H9 (cell line): Measurements from ENCODE around the gene SLITRK6. TPM values are rescaled to one million over a fixed set of nuclear protein-coding genes. Genes with fewer than 3 reads are reported as not detected.

ENCODE experiments used
- DNase-seq: peaks from one replicate; pipeline ENCODE4 v3.0.0-alpha.2; 2017
- H2AFZ ChIP-seq: one replicate; pipeline ENCODE4 v1.6.1; 2013; ENCODE audit warnings: mild to moderate bottlenecking, low read length, control low read depth, moderate library complexity
- H2AK5ac ChIP-seq: 2 replicates; pipeline ENCODE4 v1.6.1; 2013; ENCODE audit warnings: low read length, control low read depth, mixed read lengths; ENCODE audit not compliant: insufficient read length
- H2BK120ac ChIP-seq: one replicate; pipeline ENCODE4 v1.6.1; 2013; ENCODE audit warnings: low read depth, mild to moderate bottlenecking, low read length, control low read depth, inconsistent platforms; ENCODE audit not compliant: poor library complexity, severe bottlenecking
- H2BK12ac ChIP-seq: 2 replicates; pipeline ENCODE4 v1.6.1; 2013; ENCODE audit warnings: low read length, control low read depth, mixed read lengths, low read depth; ENCODE audit not compliant: insufficient read length
- H2BK15ac ChIP-seq: 2 replicates; pipeline ENCODE4 v1.6.1; 2013; ENCODE audit warnings: low read depth, low read length, control low read depth
- H2BK20ac ChIP-seq: one replicate; pipeline ENCODE4 v1.6.1; 2013; ENCODE audit warnings: low read depth, mild to moderate bottlenecking, low read length, control low read depth, inconsistent platforms; ENCODE audit not compliant: poor library complexity, severe bottlenecking
- H2BK5ac ChIP-seq: 2 replicates; pipeline ENCODE4 v1.6.1; 2013; ENCODE audit warnings: low read length, control low read depth, mixed read lengths; ENCODE audit not compliant: insufficient read length
- H3K14ac ChIP-seq: 2 replicates; pipeline ENCODE4 v1.6.1; 2013; ENCODE audit warnings: low read length, control low read depth; ENCODE audit not compliant: insufficient read depth
- H3K18ac ChIP-seq: 2 replicates; pipeline ENCODE4 v1.6.1; 2013; ENCODE audit warnings: low read depth, mild to moderate bottlenecking, mixed read lengths, low read length, control low read depth; ENCODE audit not compliant: insufficient read length
- H3K23ac ChIP-seq: 2 replicates; pipeline ENCODE4 v1.6.1; 2013; ENCODE audit warnings: low read length, control low read depth, mixed read lengths, low read depth; ENCODE audit not compliant: insufficient read length
- H3K23me2 ChIP-seq: 2 replicates; pipeline ENCODE4 v1.6.1; 2013; ENCODE audit warnings: low read depth, mild to moderate bottlenecking, mixed read lengths, low read length, control low read depth; ENCODE audit not compliant: insufficient read length, poor library complexity, severe bottlenecking
- H3K27ac ChIP-seq: 2 replicates; pipeline ENCODE4 v1.5.1; 2013; ENCODE audit warnings: low read length, control low read depth, mixed read lengths, low read depth; ENCODE audit not compliant: insufficient read length
- H3K27me3 ChIP-seq: 2 replicates; pipeline ENCODE4 v1.6.1; 2013; ENCODE audit warnings: low read length, control low read depth, inconsistent platforms; ENCODE audit not compliant: insufficient read depth
- H3K4ac ChIP-seq: 2 replicates; pipeline ENCODE4 v1.6.1; 2013; ENCODE audit warnings: low read depth, mild to moderate bottlenecking, control low read depth, inconsistent platforms, low read length, moderate library complexity
- H3K4me1 ChIP-seq: 2 replicates; pipeline ENCODE4 v1.6.1; 2013; ENCODE audit warnings: low read length, control low read depth, inconsistent platforms; ENCODE audit not compliant: insufficient read depth
- H3K4me2 ChIP-seq: 2 replicates; pipeline ENCODE4 v1.6.1; 2013; ENCODE audit warnings: low read length, control low read depth, mixed read lengths; ENCODE audit not compliant: insufficient read length, insufficient read depth
- H3K56ac ChIP-seq: 2 replicates; pipeline ENCODE4 v1.6.1; 2013; ENCODE audit warnings: low read depth, mild to moderate bottlenecking, mixed read lengths, low read length, control low read depth; ENCODE audit not compliant: insufficient read length
- H3K79me1 ChIP-seq: 2 replicates; pipeline ENCODE4 v1.6.1; 2013; ENCODE audit warnings: low read depth, mild to moderate bottlenecking, moderate library complexity, low read length, control low read depth, inconsistent platforms; ENCODE audit not compliant: insufficient read depth, poor library complexity, severe bottlenecking
- H3K79me2 ChIP-seq: 2 replicates; pipeline ENCODE4 v1.6.1; 2013; ENCODE audit warnings: low read length, control low read depth, inconsistent platforms; ENCODE audit not compliant: insufficient read depth
- H3K9ac ChIP-seq: 2 replicates; pipeline ENCODE4 v1.6.1; 2013; ENCODE audit warnings: low read length, control low read depth, mixed read lengths; ENCODE audit not compliant: insufficient read length; ENCODE audit errors: extremely low read depth
- H3K9me3 ChIP-seq: one replicate; pipeline ENCODE4 v1.6.1; 2013; ENCODE audit warnings: low read depth, low read length, inconsistent platforms; ENCODE audit not compliant: control insufficient read depth
- H3T11ph ChIP-seq: one replicate; pipeline ENCODE4 v1.6.1; 2013; ENCODE audit warnings: mild to moderate bottlenecking, low read length, control low read depth, inconsistent platforms
- H4K20me1 ChIP-seq: one replicate; pipeline ENCODE4 v1.6.1; 2013; ENCODE audit not compliant: control insufficient read depth, insufficient read length, insufficient read depth
- H4K5ac ChIP-seq: 2 replicates; pipeline ENCODE4 v1.6.1; 2013; ENCODE audit warnings: low read depth, mild to moderate bottlenecking, mixed read lengths, low read length, control low read depth; ENCODE audit not compliant: insufficient read length
- H4K8ac ChIP-seq: replicated peaks from 2 replicates; pipeline ENCODE4 v1.6.1; 2013; ENCODE audit warnings: low read length, control low read depth, mixed read lengths, low read depth; ENCODE audit not compliant: insufficient read length
- H4K91ac ChIP-seq: 2 replicates; pipeline ENCODE4 v1.6.1; 2013; ENCODE audit warnings: low read depth, mild to moderate bottlenecking, moderate library complexity, mixed read lengths, low read length, control low read depth; ENCODE audit not compliant: insufficient read length
- H3K27ac Mint-ChIP-seq, 3 experiments: 2 replicates in 2 of 3; 3 replicates in 1 of 3; pipeline ENCODE4 v1.8.0; 2020 to 2021; ENCODE audit warnings: mixed read lengths in 3 of 3, mild to moderate bottlenecking in 1 of 3, moderate library complexity in 1 of 3
- H3K27me3 Mint-ChIP-seq: 2 replicates; pipeline ENCODE4 v1.8.0; 2021; ENCODE audit warnings: low read depth, mild to moderate bottlenecking, moderate library complexity, mixed read lengths
- H3K36me3 Mint-ChIP-seq, 3 experiments: 2 replicates in 2 of 3; 3 replicates in 1 of 3; pipeline ENCODE4 v1.8.0; 2020 to 2021; ENCODE audit warnings: low read depth in 3 of 3, mixed read lengths in 3 of 3; ENCODE audit not compliant: insufficient read depth in 1 of 3
- H3K4me1 Mint-ChIP-seq, 2 experiments: 2 replicates each; pipeline ENCODE4 v1.8.0; 2020; ENCODE audit warnings: mixed read lengths in 2 of 2
- H3K4me3 Mint-ChIP-seq, 2 experiments: 2 replicates in 1 of 2; 3 replicates in 1 of 2; pipeline ENCODE4 v1.8.0; 2020 to 2021; ENCODE audit warnings: mild to moderate bottlenecking in 2 of 2, mixed read lengths in 2 of 2, moderate library complexity in 1 of 2
- H3K9me3 Mint-ChIP-seq, 2 experiments: 2 replicates in 1 of 2; 3 replicates in 1 of 2; pipeline ENCODE4 v1.8.0; 2020; ENCODE audit warnings: mild to moderate bottlenecking in 2 of 2, mixed read lengths in 2 of 2, moderate library complexity in 1 of 2
- total RNA-seq: library from RNA; stranded (reverse); gene quantifications from 2 replicates; pipeline ENCODE4 v1.2.1, GENCODE V29; 2021
- TF ChIP-seq, protein P1 (sequence below): fragments of 200-600 bp; sonication (generic); conservative IDR thresholded peaks from 3 replicates; pipeline ENCODE4 v1.8.0; 2021; ENCODE audit warnings: antibody characterized with exemption, mild to moderate bottlenecking

Gene SLITRK6
- total RNA-seq, 1 experiment from 2014 or later: not detected

DNA sequence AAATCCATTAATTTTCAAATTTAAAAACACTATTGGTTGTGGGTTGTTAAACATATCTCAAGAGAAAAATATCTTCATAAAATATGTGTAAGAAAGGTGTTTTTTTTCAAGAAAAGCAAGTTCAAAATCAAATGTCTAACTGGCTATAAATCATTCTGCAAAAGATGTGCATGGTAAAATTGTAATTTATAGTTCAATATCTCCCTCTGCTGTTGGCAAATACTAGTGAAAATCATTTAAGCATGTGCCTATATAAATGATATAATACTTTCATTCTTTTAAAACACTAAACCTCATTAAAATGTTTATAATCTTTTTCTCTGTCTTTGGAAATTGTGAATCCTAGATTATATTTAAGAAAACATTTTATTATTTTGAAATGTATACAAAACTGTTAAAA is 17.2 kb upstream of the SLITRK6 start:
- H2BK12ac ChIP-seq: no peak overlapping the region
- no peak overlapping the region for H2AFZ ChIP-seq
- no peaks in the 10 kb centered on the region for H3K27me3 ChIP-seq
- H3K27ac ChIP-seq: no peak overlapping the region
- no peak overlapping the region for H3K4me2 ChIP-seq
- H3K4me1 Mint-ChIP-seq: no peaks in the 10 kb centered on the region
- no peak overlapping the region for H4K91ac ChIP-seq
- H3K9ac ChIP-seq: no peak overlapping the region
- no peak overlapping the region for H3K27ac Mint-ChIP-seq
- H2AK5ac ChIP-seq: no peak overlapping the region
- no peak overlapping the region for H4K8ac ChIP-seq
- H3T11ph ChIP-seq: no peak overlapping the region
- H3K14ac ChIP-seq: no peak overlapping the region
- no peak overlapping the region for H3K23ac ChIP-seq
- H4K20me1 ChIP-seq: no peaks in the 10 kb centered on the region
- H3K23me2 ChIP-seq: no peaks in the 10 kb centered on the region
- peaks cover 3% of the 10 kb centered on the region in 2 experiments; a peak in 4 of 5 replicates for H3K9me3 Mint-ChIP-seq
- no peak overlapping the region for H2BK20ac ChIP-seq
- H3K4me1 ChIP-seq: no peaks in the 10 kb centered on the region
- peaks cover 0 to 3% (median 2%) of the 10 kb centered on the region in 3 experiments; a peak in 3 of 7 replicates for H3K36me3 Mint-ChIP-seq
- H3K56ac ChIP-seq: no peak overlapping the region
- no peaks in the 10 kb centered on the region for H3K9me3 ChIP-seq
- no peak overlapping the region for H2BK120ac ChIP-seq
- H3K4ac ChIP-seq: no peak overlapping the region
- H3K79me1 ChIP-seq: no peaks in the 10 kb centered on the region
- TF ChIP-seq, protein P1, sequence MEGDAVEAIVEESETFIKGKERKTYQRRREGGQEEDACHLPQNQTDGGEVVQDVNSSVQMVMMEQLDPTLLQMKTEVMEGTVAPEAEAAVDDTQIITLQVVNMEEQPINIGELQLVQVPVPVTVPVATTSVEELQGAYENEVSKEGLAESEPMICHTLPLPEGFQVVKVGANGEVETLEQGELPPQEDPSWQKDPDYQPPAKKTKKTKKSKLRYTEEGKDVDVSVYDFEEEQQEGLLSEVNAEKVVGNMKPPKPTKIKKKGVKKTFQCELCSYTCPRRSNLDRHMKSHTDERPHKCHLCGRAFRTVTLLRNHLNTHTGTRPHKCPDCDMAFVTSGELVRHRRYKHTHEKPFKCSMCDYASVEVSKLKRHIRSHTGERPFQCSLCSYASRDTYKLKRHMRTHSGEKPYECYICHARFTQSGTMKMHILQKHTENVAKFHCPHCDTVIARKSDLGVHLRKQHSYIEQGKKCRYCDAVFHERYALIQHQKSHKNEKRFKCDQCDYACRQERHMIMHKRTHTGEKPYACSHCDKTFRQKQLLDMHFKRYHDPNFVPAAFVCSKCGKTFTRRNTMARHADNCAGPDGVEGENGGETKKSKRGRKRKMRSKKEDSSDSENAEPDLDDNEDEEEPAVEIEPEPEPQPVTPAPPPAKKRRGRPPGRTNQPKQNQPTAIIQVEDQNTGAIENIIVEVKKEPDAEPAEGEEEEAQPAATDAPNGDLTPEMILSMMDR: no peak; the same call in 2 of the 3 replicates
- no peak overlapping the region for H2BK15ac ChIP-seq
- no peak overlapping the region for H2BK5ac ChIP-seq
- H4K5ac ChIP-seq: no peak overlapping the region
- H3K79me2 ChIP-seq: no peaks in the 10 kb centered on the region
- H3K4me3 Mint-ChIP-seq: no peak overlapping the region
- H3K27me3 Mint-ChIP-seq: no peaks in the 10 kb centered on the region
- H3K18ac ChIP-seq: no peak overlapping the region
- no peak for DNase-seq
